NCI-H748 (cell line): ENCODE measurements around the gene PDE11A.
"Not testable (repeated sequence)": the region's sequence is repeated elsewhere in the genome, so short reads cannot be mapped to it uniquely, and the experiment has no call there.

ENCODE experiments used
- DNase-seq: peaks from one replicate; lab custom pipeline; 2025; ENCODE audit not compliant: unreplicated experiment; lab: John Stamatoyannopoulos, UW

The PDE11A gene

GRCh38 chr2:178074123-178075005, 1.8 kb upstream of the PDE11A start:
- no peak for DNase-seq

GRCh38 chr2:178072000-178072382, 586 bp downstream of the PDE11A start:
- DNase-seq, result no peak

- no peak for DNase-seq
These were observed 1.8 kb downstream of the PDE11A start for GRCh38 chr2:178070824-178071223.

GRCh38 chr2:178069551-178069950, 3.0 kb downstream of the PDE11A start:
- peak; percentile 20 for DNase-seq

DNA sequence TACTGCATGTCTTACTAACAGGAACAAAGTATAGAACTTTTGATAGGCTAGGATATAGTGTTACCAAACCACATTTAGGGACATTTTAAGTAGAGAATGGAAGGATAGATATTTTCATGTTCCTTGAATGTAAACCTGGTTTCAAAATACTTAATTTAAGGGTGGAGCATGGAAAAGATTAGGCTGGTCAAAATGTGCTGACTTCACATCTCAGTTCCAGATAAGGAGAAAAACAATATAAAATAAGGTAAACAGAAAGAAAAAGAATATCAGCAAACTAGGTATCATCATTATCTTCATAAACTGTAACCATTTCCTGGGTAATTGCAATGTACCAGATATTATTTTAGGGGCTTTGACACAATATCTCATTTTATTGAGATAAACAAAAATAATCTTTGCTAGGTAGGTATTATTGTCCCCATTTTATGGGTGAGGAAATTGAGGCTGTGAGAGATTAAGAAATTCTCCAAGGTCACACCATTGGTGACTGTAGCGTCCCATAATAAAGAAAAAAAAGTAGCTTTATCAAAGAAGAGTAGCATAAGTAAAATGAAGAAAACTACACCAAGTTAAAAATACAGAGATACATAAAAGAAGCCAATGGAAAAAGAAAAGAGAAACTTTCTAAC, 3.6 kb downstream of the PDE11A start:
- no peak for DNase-seq

DNA sequence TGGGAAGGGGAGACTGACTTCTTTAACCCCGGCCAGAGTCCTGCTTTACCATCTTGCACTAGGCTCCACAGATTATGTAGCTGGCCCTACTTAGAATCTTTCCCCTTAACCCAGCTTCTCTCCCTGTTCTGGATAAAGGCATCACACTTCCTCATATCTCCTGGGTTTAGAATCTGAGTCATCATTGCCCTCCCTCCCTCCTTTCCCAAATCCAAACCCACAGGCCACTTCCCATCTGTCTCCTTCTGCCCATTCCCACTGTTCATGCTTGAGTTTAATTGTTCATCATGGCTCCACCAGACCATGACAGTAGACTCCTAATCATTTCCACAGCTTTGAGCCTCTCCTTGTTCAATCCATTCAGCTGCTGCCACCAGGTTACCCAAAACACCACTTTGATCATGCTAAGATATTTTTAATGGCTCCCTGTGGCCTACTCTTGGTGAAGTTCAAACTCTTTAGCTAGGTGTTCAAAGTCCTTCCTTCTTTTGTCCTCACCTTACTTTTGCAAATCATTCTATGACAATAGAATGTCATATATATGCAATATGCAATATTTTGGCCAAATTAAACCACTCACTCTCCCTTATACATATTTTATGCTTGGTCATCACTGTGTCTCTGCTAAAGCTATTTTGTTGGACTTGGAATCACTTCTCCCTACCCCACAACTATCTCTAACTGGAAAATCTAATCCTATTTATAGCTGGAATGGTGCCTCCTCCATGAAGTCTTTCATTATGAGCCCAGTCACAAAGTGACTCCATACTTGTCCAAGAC, 5.5 kb downstream of the PDE11A start:
- DNase-seq, result no peak

DNA sequence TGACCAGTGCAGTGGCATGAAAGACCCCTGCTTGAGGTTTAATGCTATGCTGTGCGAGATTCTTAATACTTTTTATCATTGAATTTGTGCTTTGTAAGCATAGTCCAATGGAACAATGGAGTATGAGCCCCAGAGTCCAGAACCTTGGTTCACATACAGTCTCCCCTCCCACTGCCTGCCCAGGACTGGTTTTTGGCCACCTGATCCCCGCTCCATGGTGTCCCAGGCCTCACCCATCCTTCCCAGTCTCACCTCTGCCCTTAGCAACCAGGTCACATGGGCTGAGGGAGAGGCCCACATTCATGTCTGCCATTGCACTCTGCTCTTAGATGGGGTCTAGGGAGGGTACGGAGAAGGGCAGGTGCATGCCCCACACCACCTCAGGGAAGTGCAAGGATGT, 6.3 kb downstream of the PDE11A start:
- DNase-seq, result no peak

DNA sequence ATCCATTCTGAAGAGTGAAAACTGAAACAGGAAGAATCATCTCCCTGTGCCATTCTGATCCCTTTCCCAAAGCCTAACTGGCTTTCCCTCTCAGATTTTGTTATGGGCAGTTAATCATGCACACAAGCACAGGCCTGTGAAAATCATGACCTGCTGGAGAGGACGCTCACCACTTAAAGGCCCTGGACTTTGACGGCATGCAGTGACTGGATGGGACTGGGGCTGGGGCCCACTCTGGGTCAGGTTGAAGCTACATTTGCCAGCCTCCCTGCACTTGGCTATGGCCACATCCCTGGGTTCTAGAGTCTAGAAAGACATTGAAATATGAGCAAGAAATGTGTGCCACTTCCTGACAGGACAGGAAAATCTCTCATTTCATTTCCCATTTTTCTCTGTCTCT, 12.9 kb downstream of the PDE11A start:
- DNase-seq, result no peak

DNA sequence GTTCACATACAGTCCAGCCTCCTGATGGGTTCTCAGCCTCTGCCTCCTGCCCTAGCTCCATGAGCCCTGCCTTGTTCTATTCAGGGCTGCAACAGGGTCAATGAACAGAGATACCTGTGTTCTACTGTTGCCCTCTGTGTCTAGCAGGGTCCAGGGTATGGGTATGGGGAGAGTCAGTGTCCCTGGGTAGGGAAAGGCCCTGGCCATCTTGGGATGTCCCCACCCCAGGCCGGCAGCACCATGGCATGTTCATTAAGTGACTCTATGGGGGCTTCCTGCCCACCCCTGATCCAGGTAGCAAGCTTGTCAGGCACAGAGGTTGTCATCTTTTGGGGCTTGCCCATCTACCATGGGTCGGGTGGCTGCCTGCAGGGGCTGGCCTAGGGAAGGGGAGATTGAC, 13.5 kb downstream of the PDE11A start:
- no peak for DNase-seq

DNA sequence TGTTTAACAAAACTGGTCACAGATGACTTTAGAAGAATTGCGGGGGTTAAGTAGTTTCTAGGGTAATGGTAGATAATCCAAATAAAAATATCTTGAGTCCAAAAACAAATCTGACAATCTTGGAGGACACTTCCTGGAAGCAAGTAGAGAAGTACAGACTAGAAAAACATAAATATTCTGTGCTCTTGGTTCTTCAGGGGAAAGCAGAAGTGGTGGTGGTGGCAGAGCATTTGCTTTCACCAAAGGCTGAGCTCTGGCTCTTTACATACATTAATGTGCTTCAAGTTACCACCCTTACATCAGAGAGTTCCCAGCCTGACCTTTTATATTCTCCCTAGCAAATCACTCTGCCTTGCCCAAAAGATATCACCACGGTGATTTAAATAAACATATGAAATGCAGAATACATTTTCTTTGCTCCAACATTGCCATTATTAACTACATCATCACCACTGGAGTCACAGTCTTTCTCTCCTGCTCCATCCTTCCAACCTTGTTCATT, 15.3 kb downstream of the PDE11A start:
- no peak for DNase-seq

DNA sequence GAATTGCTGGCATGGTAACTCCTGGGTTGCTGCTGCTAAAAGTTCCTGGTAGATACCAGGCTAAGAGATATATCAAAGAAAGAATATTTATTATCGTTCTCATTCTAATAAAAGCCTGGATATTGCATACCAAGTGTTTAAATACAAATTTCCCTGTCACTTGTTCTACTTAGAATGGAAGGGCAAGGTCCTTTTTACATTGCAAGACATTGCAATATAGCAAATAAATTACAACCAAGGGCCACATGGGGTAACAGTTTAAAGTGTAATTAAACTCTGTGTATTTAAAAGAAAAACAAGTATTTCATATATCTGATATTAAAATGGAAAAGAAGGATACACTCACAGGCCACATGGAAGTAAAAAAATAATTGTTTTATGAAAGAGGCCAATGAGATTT, 16.2 kb downstream of the PDE11A start:
- DNase-seq, result no peak

GRCh38 chr2:178051257-178051656, 21.3 kb downstream of the PDE11A start:
- DNase-seq, result not testable (repeated sequence)

DNA sequence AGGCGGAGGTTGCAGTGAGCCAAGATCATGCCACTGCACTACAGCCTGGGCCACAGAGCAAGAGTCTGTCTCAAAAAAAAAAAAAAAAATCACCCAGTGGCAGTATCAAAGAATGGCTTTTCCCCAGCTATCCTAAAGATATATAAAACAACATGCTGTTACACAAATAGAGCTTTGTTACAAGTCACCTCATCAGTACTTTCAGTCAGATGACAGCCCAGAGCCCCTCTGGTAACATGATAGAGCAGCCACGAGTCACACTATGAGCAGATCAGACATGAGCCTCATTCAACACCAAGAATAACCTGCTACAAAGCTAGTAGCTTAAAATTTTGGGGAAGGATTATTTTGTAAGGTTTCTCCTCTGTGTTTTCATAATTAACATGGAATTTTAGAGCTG, 25.2 kb downstream of the PDE11A start:
- DNase-seq, result no peak

DNA sequence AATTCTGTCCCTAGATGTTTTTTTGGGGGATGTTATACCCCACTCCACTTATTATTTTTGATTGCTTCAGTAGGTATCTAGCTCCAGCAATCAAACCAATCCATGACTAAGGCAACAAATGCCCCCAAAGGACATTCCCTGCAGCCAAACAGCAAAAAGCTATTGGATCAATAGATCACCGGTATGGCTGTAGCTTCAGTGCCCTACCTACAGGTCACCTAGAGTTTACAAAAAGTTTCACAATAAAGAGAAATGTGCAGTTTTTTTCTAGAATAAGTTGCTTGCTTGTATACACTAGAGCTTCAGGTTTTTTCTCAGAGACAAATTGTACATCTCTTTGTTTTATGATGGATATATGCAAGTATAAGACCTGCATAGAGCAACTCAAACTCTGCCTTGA, 27.7 kb downstream of the PDE11A start:
- no peak for DNase-seq

DNA sequence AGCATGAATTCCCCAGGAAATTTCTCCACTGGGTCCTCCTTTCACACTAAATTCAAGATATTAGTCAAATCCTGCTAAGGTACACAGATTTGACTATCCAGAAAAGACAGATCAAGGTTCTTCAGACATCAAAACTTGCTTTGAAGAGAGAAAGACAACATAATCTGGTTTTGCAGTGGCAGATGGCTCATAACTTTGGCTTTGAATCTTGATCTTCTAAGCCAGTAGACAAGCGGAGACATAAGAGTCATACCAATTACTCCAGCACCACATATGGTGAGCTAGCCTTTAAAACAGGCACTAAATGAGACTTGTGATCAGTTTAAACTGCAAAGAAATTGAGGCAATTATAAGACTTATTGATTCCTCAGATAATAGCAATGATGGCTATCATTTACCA, 29.3 kb downstream of the PDE11A start:
- no peak for DNase-seq

DNA sequence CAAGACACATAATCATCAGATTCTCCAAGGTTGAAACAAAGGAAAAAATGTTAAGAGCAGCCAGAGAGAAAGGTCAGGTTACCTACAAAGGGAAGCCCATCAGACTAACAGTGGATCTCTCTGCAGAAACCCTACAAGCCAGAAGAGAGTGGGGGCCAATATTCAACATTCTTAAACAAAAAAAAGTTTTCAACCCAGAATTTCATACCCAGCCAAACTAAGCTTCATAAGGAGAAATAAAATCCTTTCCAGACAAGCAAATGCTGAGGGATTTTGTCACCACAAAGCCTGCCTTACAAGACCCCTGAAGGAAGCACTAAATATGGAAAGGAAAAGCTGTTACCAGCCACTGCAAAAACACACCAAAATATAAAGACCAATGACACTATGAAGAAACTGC, 39.0 kb downstream of the PDE11A start:
- not testable (repeated sequence) for DNase-seq

GRCh38 chr2:178029342-178029741, 43.2 kb downstream of the PDE11A start:
- DNase-seq, result no peak

- DNase-seq, result no peak
These were observed 46.9 kb downstream of the PDE11A start for GRCh38 chr2:178025551-178026185.

GRCh38 chr2:178018141-178018540, 54.4 kb downstream of the PDE11A start:
- no peak for DNase-seq

- no peak for DNase-seq
These were observed 56.0 kb downstream of the PDE11A start for GRCh38 chr2:178016612-178017011.

- no peak for DNase-seq
These were observed 59.9 kb downstream of the PDE11A start for GRCh38 chr2:178012639-178013038.
